PFSK-1 (cell line): ENCODE data around the gene WIF1.

Experiments
- FOXP2 ChIP-seq: optimal IDR thresholded peaks from 2 replicates; pipeline ENCODE3; 2011; ENCODE audit warnings: borderline replicate concordance, control low read depth, inconsistent platforms; ENCODE audit not compliant: insufficient read depth; ENCODE audit errors: extremely low read length, extremely low read depth
- POLR2AphosphoS5 ChIP-seq: IDR thresholded peaks from 2 replicates; pipeline ENCODE4 v1.6.1; 2012; ENCODE audit warnings: low read depth, mild to moderate bottlenecking, control low read depth, low read length, moderate library complexity
- SIN3A ChIP-seq: IDR thresholded peaks from 2 replicates; pipeline ENCODE4 v1.6.1; 2012; ENCODE audit warnings: mild to moderate bottlenecking, low read length, moderate library complexity, borderline replicate concordance; ENCODE audit not compliant: insufficient read depth
- TAF1 ChIP-seq: IDR thresholded peaks from 2 replicates; pipeline ENCODE4 v1.6.1; 2012; ENCODE audit warnings: low read length, control low read depth, borderline replicate concordance; ENCODE audit not compliant: insufficient read depth
- TF ChIP-seq, protein P1 (sequence below), 2 experiments: IDR thresholded peaks; 2 replicates each; pipeline versions ENCODE4 v1.6.1 to v1.8.0; 2011 to 2012; ENCODE audit warnings: low read depth in 2 of 2, low read length in 2 of 2, control low read depth in 1 of 2, inconsistent platforms in 1 of 2, mild to moderate bottlenecking in 1 of 2, moderate library complexity in 1 of 2; ENCODE audit not compliant: insufficient read depth in 1 of 2

Gene WIF1

DNA sequence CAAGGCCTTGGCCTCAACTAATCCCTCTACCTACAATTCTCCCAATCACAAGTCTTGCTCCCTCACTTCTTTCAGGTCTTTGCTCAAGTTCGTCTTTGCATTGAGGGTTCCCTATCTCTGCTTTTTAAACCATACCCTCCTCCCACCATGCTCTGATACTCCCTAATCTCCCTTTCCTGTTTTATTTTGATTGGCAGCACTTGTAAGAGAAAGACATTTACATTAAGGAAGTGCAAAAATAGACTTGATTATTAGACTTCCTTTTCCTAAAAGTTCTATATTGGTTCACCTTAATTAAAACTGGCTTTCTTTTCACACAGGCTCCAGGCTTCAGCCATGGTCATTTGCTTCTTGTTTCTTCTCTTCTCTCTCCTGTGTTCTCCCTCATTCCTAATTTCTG is 18.3 kb upstream of the WIF1 start:
- TF ChIP-seq SIN3A (no peak), FOXP2 (no peak), TAF1 (no peak), POLR2AphosphoS5 (no peak)
- TF ChIP-seq, protein P1, sequence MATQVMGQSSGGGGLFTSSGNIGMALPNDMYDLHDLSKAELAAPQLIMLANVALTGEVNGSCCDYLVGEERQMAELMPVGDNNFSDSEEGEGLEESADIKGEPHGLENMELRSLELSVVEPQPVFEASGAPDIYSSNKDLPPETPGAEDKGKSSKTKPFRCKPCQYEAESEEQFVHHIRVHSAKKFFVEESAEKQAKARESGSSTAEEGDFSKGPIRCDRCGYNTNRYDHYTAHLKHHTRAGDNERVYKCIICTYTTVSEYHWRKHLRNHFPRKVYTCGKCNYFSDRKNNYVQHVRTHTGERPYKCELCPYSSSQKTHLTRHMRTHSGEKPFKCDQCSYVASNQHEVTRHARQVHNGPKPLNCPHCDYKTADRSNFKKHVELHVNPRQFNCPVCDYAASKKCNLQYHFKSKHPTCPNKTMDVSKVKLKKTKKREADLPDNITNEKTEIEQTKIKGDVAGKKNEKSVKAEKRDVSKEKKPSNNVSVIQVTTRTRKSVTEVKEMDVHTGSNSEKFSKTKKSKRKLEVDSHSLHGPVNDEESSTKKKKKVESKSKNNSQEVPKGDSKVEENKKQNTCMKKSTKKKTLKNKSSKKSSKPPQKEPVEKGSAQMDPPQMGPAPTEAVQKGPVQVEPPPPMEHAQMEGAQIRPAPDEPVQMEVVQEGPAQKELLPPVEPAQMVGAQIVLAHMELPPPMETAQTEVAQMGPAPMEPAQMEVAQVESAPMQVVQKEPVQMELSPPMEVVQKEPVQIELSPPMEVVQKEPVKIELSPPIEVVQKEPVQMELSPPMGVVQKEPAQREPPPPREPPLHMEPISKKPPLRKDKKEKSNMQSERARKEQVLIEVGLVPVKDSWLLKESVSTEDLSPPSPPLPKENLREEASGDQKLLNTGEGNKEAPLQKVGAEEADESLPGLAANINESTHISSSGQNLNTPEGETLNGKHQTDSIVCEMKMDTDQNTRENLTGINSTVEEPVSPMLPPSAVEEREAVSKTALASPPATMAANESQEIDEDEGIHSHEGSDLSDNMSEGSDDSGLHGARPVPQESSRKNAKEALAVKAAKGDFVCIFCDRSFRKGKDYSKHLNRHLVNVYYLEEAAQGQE (IDR thresholded peaks at IDR 0.05; ENCODE audit: insufficient read depth in 1 of 2, low read depth in 2 of 2, low read length in 2 of 2), result no peak

GRCh38 chr12:65133879-65134278 is 12.8 kb upstream of the WIF1 start:
- TF ChIP-seq FOXP2, result no peak
- TF ChIP-seq SIN3A, result no peak
- no peak for TF ChIP-seq POLR2AphosphoS5
- TF ChIP-seq, protein P1 (IDR thresholded peaks at IDR 0.05; ENCODE audit: insufficient read depth in 1 of 2, low read depth in 2 of 2, low read length in 2 of 2), result no peak
- no peak for TF ChIP-seq TAF1

- no peak for TF ChIP-seq FOXP2
- TF ChIP-seq SIN3A, result no peak
- TF ChIP-seq TAF1, result no peak
- TF ChIP-seq, protein P1 (IDR thresholded peaks at IDR 0.05; ENCODE audit: insufficient read depth in 1 of 2, low read depth in 2 of 2, low read length in 2 of 2), result no peak
- no peak for TF ChIP-seq POLR2AphosphoS5
Measured at GRCh38 chr12:65126482-65126881, 5.4 kb upstream of the WIF1 start.

- no peak for TF ChIP-seq TAF1
Measured at GRCh38 chr12:65125975-65126374, 4.9 kb upstream of the WIF1 start.

DNA sequence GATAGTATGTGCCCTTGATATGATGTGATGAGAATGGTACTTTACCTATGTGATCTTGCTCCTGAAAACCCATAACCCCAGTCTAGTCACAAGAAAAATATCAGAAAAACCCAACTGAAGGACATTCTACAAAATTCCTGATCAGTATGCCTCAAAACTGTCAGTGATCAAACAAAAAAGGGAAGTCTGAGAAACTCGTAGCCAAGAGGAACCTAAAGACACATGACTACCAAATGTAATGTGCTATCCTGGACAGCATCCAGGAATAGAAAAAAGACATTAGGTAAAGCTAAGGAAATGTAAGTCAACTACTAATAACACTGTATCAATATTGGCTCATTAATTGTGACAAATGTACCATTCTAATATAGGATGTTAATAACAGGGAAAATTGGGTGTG is 4.1 kb upstream of the WIF1 start:
- TF ChIP-seq FOXP2, result no peak
- TF ChIP-seq POLR2AphosphoS5, result no peak
- TF ChIP-seq, protein P1 (IDR thresholded peaks at IDR 0.05; ENCODE audit: insufficient read depth in 1 of 2, low read depth in 2 of 2, low read length in 2 of 2), result no peak
- no peak for TF ChIP-seq SIN3A
- no peak for TF ChIP-seq TAF1
